NCI-H524 (cell line): ENCODE results near the gene CASR.

Source experiments
- DNase-seq, 2 experiments: peaks; one replicate each; lab custom pipeline; 2025; lab: John Stamatoyannopoulos, UW

CASR gene

DNA sequence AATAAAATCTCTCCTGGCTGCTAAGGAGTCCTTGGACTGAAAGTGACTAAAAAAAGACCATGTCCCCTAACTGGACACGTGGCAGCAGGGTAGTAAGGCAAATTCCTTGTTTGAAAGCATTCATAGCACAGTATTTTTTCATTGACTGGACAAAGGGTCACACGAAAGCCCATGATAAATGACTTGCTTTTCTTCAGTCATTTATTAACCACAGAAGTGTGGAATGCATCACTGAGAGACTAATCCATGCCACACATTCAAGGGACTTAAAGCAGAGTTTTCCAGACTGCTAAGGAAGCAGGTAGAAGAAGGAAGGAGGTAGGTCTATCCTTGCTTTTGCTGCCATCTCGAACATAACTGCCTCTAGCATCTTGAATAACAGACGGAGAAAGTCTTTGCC, 31.2 kb downstream of the CASR start:
- no peak for DNase-seq

- DNase-seq: no peak
Observed at GRCh38 chr3:122215592-122216298, 32.3 kb downstream of the CASR start.

- DNase-seq: no peak
Observed at GRCh38 chr3:122217901-122218300, 34.4 kb downstream of the CASR start.

DNA sequence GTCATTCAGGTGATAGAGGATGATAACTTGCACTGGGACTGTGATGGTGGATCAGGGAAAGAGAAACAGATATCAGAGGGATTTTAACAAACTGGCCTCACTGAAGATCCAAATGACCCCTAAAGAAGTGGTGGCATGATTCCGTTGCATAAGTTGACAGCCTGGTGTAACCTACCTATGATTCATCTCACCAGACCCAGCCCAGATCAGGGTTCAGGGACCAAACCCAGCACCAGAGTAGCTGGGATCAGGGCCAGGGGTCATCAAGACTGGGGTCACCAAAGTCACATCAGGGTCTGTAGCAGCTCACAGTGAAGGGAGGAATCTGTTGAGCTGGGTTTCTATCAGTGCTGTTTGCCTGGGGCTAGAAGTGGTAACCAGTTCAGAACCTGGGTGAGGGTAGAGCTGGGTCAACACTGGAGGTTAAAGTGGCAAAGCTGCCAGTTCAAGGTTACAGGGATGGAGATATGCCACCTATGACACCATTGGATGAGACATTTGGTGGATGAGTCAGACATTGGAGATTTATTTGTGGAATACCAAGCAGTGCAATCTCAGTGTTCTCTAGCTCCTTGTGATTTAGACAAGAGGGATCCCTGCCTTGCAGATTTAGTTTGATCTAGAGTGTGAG, 35.9 kb downstream of the CASR start:
- no peak for DNase-seq

DNA sequence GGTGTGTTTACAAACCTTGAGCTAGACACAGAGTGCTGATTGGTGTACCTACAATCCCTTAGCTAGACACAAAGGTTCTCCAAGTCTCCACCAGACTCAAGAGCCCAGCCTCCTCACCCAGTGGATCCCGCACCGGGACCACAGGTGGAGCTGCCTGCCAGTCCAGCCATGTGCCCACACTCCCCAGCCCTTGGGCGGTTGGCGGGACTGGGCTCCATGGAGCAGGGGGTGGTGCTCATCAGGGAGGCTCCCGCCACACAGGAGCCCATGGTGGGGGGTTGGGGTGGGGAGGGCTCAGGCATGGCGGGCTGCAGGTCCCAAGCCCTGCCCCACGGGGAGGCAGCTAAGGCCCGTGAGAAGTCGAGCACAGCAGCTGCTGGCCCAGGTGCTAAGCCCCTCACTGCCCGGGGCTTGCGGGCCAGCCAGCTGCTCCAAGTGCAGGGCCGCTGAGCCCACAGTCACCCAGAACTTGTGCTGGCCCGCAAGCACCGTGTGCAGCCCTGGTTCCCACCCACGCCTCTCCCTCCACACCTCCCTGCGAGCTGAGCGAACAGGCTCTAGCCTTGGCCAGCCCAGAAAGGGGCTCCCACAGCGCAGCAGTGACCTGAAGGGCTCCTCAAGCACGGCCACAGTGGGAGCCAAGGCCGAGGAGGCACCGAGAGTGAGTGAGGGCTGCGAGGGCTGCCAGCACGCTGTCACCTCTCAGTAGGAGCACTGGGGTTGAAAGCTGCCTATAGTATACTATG, 43.7 kb downstream of the CASR start:
- no peak for DNase-seq

DNA sequence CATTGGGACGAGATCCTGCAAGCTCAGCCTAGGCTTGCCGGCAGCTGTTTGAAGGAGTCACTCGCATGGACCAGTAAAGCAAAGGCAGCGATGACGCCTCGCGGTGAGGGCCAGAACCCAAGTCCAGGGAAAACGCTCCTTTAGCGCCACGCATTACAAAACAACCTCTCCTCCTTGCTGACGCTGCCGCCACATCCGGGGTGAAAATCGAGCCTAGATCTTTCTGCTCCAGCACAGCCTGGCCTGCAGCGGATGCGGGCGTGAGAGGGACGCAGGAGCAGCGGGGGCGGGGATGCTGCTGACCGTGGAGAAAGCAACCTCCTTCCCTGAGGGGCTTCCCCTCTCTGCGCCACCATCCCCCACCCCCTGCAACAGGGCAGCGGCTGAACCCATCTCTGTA, 46.7 kb downstream of the CASR start:
- no peak for DNase-seq

DNA sequence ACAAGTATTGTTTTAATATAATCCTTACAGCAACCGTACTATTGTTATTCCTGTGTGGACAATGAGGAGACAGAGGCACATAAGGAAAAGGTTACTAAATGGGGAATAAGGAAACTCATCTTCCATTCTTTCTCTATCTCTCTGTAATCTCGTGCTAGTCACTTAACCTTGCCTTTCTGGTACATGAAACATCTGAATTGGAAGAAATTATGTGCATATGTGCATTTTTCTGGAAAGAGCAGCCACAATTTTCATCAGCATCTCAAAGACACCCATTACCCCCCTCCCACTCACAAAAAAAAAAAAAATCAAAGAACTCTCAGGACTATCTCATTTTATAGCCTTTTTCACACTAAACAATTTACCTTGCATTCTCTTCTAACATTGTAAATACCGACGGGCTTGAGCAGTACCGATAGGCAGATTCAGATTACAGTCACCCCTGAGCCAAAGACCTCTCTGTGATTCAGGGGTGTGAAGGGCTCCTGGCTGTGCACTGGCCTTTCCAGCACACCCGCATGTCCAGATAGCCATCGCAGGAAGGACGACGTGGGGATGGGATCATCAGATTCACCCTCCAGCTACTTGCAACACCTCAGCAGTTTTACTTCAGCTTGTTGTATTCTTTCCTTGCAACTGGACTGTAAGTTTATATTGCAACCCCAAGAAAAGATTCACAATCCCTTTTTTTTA, 48.1 kb downstream of the CASR start:
- DNase-seq: no peak

GRCh38 chr3:122232485-122232884, 49.0 kb downstream of the CASR start:
- no peak for DNase-seq

GRCh38 chr3:122233101-122233952, 49.9 kb downstream of the CASR start:
- DNase-seq: no peak

DNA sequence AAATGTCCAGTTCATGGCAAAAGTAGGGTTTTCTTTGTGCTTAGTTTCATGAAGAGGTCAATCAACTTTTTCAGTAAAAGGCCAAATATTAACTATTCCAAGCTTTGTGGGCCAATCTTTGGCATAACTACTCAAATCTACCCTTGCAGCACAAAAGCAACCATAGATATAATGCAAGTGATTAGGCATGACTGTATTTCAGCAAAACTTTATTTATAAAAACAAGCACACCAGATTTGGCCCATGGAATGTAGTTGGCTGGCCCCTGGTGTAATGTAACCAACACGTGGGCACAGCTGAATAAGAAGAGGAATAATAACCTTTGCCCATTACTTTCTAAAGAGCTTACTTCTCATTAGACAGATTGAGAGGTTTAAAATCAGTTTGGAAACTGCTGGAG, 50.6 kb downstream of the CASR start:
- no peak for DNase-seq

DNA sequence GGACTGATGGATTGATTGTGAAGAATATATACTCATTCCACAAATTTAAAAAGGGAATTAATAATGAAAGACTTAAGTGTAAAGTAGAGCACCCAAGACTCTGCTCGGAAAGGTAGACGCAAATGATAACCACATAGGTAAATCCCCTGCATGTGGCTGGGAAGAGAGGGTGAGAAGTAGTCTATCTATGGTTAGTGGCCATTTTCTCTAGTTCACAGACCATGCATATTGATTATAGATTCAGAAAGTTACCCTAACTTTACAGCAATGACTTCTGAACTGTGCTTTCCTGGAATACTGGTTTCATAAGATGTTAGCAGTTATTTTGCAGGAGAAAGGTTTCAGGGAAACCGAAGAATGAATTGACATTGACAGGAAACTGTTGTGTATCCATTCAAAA, 51.7 kb downstream of the CASR start:
- DNase-seq: no peak

DNA sequence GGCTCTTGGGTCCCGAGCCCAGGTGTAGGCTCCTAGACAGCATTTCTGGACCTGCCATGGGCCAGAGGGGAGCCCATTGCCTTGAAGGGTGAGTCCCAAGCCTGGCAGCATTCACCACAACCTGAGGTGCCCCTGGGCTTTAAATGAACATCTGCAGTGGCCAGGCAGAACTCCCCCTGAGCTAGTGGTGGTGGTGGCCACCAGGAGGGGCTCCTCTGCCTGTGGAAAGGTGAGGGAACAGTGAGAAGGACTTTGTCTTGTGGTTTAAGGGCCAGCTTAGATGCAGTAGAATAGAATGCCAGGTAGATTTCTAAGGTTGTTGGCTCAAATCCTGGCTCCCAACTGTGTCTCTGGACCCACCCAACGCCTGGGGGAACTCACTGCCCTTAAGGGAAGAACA, 55.6 kb downstream of the CASR start:
- DNase-seq: no peak

DNA sequence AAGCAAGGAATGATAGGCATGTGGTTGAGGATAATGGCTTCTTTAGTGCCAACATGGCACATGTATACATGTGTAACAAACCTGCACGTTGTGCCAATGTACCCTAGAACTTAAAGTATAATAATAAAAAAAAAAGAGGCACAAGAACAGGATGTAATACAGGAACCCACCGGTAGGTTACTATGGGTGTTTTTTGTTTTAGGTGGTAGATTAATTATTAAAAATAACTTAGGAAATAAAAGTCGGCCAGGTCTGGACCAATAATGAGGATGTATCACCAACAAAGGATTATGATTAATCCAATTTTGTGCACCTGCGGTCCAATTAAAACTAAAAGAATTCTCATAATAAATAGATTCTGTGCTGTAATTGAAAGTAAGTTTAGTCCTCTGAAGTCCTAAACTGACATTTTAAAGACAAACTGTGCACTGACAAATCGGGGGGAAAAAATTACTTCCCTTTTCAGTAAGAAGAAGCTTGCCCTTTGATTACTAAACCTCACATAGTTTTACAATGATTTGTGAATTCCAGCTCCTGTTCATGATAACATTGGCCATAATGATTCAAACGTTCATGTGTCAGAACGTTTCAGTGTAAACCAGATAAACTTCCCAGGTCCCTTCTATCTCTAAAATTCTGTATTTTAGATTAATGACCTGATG, 62.2 kb downstream of the CASR start:
- DNase-seq: no peak

- no peak for DNase-seq
Observed at GRCh38 chr3:122246199-122246598, 62.7 kb downstream of the CASR start.

GRCh38 chr3:122247087-122247824, 63.8 kb downstream of the CASR start:
- DNase-seq: no peak

- DNase-seq: no peak
Observed at GRCh38 chr3:122247825-122248185, 64.3 kb downstream of the CASR start.

DNA sequence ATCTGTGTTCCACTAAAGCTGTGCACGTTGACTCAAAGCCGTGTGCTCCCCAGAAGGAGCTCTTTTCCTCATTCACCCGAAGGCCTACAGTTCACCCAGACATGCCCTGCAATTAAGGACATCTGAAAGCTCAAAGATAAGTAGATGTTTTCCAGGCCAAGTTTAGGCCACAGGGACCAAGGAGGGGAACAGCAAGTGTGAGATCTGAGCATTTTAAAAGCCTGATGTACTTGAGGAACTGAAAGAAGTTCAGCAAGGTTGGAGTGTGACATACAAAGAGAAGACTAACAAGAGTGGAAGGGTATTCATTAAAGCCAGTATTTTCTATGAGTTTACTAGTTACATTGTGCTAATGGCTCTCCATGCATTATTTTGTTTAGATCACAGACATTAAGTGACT, 68.0 kb downstream of the CASR start:
- no peak for DNase-seq

- DNase-seq: no peak
Observed at GRCh38 chr3:122253581-122253980, 70.1 kb downstream of the CASR start.

DNA sequence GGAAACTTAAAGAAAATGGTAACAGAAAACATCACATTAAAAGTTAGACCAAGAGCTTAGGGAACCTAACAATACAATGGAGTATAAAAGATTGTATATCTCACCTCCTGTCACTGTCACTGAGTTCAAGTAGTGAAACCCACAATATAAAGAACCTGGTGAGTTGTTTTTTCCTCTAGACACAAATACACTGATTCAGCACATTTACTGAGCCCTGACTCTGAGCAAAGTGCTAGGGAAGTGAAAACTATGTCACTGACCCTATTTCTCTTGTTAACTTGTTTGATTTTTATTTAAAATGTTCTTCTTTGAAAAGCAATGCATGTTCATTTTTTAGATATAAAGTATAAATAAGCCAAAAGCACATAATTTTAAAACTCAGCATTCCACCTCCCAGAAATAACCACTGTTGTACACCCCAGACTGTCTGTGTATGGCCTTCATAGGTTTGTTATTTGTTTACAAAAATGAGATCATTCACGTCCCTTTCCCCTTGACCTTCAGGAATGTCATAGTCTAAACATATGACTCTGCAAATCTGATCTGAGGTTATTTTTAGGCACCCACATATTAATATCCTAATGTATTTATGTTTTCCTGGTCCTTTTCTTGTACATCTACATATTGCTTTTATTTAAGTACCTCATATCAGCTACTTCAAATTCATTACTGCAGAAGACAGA, 72.4 kb downstream of the CASR start:
- no peak for DNase-seq
